PFSK-1 (cell line): ENCODE measurements around the gene CSNK2B.

Experiments used
- FOXP2 ChIP-seq: optimal IDR thresholded peaks from 2 replicates; pipeline ENCODE3; 2011; ENCODE audit warnings: borderline replicate concordance, control low read depth, inconsistent platforms; ENCODE audit not compliant: insufficient read depth; ENCODE audit errors: extremely low read length, extremely low read depth
- POLR2AphosphoS5 ChIP-seq: IDR thresholded peaks from 2 replicates; pipeline ENCODE4 v1.6.1; 2012; ENCODE audit warnings: low read depth, mild to moderate bottlenecking, control low read depth, low read length, moderate library complexity
- REST ChIP-seq, 2 experiments: IDR thresholded peaks; 2 replicates each; pipeline versions ENCODE4 v1.6.1 to v1.8.0; 2011 to 2012; ENCODE audit warnings: low read depth in 2 of 2, low read length in 2 of 2, control low read depth in 1 of 2, inconsistent platforms in 1 of 2, mild to moderate bottlenecking in 1 of 2, moderate library complexity in 1 of 2; ENCODE audit not compliant: insufficient read depth in 1 of 2
- SIN3A ChIP-seq: IDR thresholded peaks from 2 replicates; pipeline ENCODE4 v1.6.1; 2012; ENCODE audit warnings: mild to moderate bottlenecking, low read length, moderate library complexity, borderline replicate concordance; ENCODE audit not compliant: insufficient read depth
- TAF1 ChIP-seq: IDR thresholded peaks from 2 replicates; pipeline ENCODE4 v1.6.1; 2012; ENCODE audit warnings: low read length, control low read depth, borderline replicate concordance; ENCODE audit not compliant: insufficient read depth

The CSNK2B gene

GRCh38 chr6:31658158-31658688 is 7.7 kb upstream of the CSNK2B start:
- no peak for TF ChIP-seq TAF1
- no peak for TF ChIP-seq REST (IDR thresholded peaks at IDR 0.05; ENCODE audit: insufficient read depth in 1 of 2, low read depth in 2 of 2, low read length in 2 of 2)
- no peak for TF ChIP-seq POLR2AphosphoS5
- no peak for TF ChIP-seq FOXP2
- TF ChIP-seq SIN3A: no peak

GRCh38 chr6:31658983-31659648 is 6.8 kb upstream of the CSNK2B start:
- TF ChIP-seq SIN3A (no peak), POLR2AphosphoS5 (no peak; the same call in 1 of the 2 replicates), TAF1 (no peak), REST (IDR thresholded peaks at IDR 0.05; ENCODE audit: insufficient read depth in 1 of 2, low read depth in 2 of 2, low read length in 2 of 2) (no peak), FOXP2 (no peak)

GRCh38 chr6:31659649-31660380 is 6.1 kb upstream of the CSNK2B start:
- TF ChIP-seq REST (IDR thresholded peaks at IDR 0.05; ENCODE audit: insufficient read depth in 1 of 2, low read depth in 2 of 2, low read length in 2 of 2) (peak; percentile 87 to 91), TAF1 (no peak), FOXP2 (no peak), POLR2AphosphoS5 (no peak; the same call in 1 of the 2 replicates)

GRCh38 chr6:31660381-31661261 is 5.3 kb upstream of the CSNK2B start, which contains the start of gene C6orf47:
Gene C6orf47 (minus strand): TSS chr6:31660778. CDS start chr6:31659947, 831 bp downstream.
- peak; percentile 62; the same call in 1 of the 2 replicates for TF ChIP-seq SIN3A
- TF ChIP-seq TAF1: peak; percentile 88; the same call in 1 of the 2 replicates
- TF ChIP-seq POLR2AphosphoS5: peak; percentile 95
- peak; percentile 45 to 50; a peak in 1 of 4 replicates for TF ChIP-seq REST (IDR thresholded peaks at IDR 0.05; ENCODE audit: insufficient read depth in 1 of 2, low read depth in 2 of 2, low read length in 2 of 2)
- TF ChIP-seq FOXP2: no peak
